ENCODE data around the gene CYS1. TPM values are rescaled to one million over a fixed set of nuclear protein-coding genes. Genes with fewer than 3 reads are reported as not detected.

Gene CYS1
- polyA plus RNA-seq, 3 donors: not detected

- Histone ChIP-seq H3K4me3 (replicated peaks in 1 of 3; ENCODE audit: low read depth in 2 of 3, low read length in 3 of 3) (peak overlapping the region; percentile 53 to 87 (median 58)), H3K4me1 (ENCODE audit: control insufficient read depth in 1 of 2, insufficient read depth in 2 of 2, low read length in 2 of 2) (peaks cover 72 to 89% of the 10 kb centered on the region in 2 donors), H2AFZ (ENCODE audit: insufficient read depth, low read depth, low read length, poor library complexity, severe bottlenecking) (peak overlapping the region; percentile 90), H4K20me1 (ENCODE audit: insufficient read depth, low read length) (no peaks in the 10 kb centered on the region), H3K9me3 (replicated peaks in 1 of 2; ENCODE audit: control insufficient read depth in 1 of 2, insufficient read depth in 1 of 2, low read length in 2 of 2) (no peaks in the 10 kb centered on the region), H3K27ac (ENCODE audit: low read depth in 1 of 2, low read length in 2 of 2) (peak overlapping the region; percentile 63 to 86), H3K27me3 (ENCODE audit: control insufficient read depth in 2 of 2, insufficient read depth in 2 of 2, low read length in 2 of 2) (no peaks in the 10 kb centered on the region), H3K4me2 (replicated peaks; ENCODE audit: extremely low read depth, low read length, poor library complexity, severe bottlenecking) (peak overlapping the region; percentile 88), H3K36me3 (replicated peaks in 1 of 2; ENCODE audit: control insufficient read depth in 1 of 2, insufficient read depth in 2 of 2, low read length in 2 of 2) (no peaks in the 10 kb centered on the region), H3K9ac (ENCODE audit: insufficient read depth, low read length, poor library complexity, severe bottlenecking) (peak overlapping the region; percentile 69), H3K79me2 (ENCODE audit: insufficient read depth, low read length) (peaks cover 75% of the 10 kb centered on the region)
- no peak for DNase-seq
- 62% methylated on average over 7 of the region's 14 CpGs for WGBS (ENCODE audit: insufficient coverage)
- no peak for TF ChIP-seq CTCF (IDR thresholded peaks at IDR 0.05)
- peak overlapping the region; percentile 95 to 98 for H3K4me3 Mint-ChIP-seq
- peak overlapping the region; percentile 30 to 99 (median 96) for H3K27ac Mint-ChIP-seq
- peaks cover 57% of the 10 kb centered on the region for H3K4me1 Mint-ChIP-seq
- intact Hi-C loops (cut with micrococcal nuclease): loop anchor here (5.0 to 10.0 kb wide), 6 partner anchors 135 to 328 kb away; partner anchors contain the start of genes HPCAL1 (in 2 of the 2) and ODC1 (in 1 of the 2)
- H3K36me3 Mint-ChIP-seq: no peaks in the 10 kb centered on the region
- no peaks in the 10 kb centered on the region for H3K9me3 Mint-ChIP-seq
- peaks cover 0 to 3% (median 0%) of the 10 kb centered on the region in 3 donors for H3K27me3 Mint-ChIP-seq (ENCODE audit: low read depth in 3 of 3)
Measured at GRCh38 chr2:10119601-10120157, 39.5 kb upstream of the CYS1 start.

- no peak for TF ChIP-seq CTCF (IDR thresholded peaks at IDR 0.05)
- Histone ChIP-seq H3K9me3 (replicated peaks in 1 of 2; ENCODE audit: control insufficient read depth in 1 of 2, insufficient read depth in 1 of 2, low read length in 2 of 2) (no peaks in the 10 kb centered on the region), H2AFZ (ENCODE audit: insufficient read depth, low read depth, low read length, poor library complexity, severe bottlenecking) (no peak overlapping the region), H3K4me1 (ENCODE audit: control insufficient read depth in 1 of 2, insufficient read depth in 2 of 2, low read length in 2 of 2) (peaks cover 66 to 82% of the 10 kb centered on the region in 2 donors), H3K36me3 (replicated peaks in 1 of 2; ENCODE audit: control insufficient read depth in 1 of 2, insufficient read depth in 2 of 2, low read length in 2 of 2) (no peaks in the 10 kb centered on the region), H3K4me3 (replicated peaks in 1 of 3; ENCODE audit: low read depth in 2 of 3, low read length in 3 of 3) (no peak overlapping the region), H4K20me1 (ENCODE audit: insufficient read depth, low read length) (no peaks in the 10 kb centered on the region), H3K4me2 (replicated peaks; ENCODE audit: extremely low read depth, low read length, poor library complexity, severe bottlenecking) (no peak overlapping the region), H3K79me2 (ENCODE audit: insufficient read depth, low read length) (peaks cover 68% of the 10 kb centered on the region), H3K27ac (ENCODE audit: low read depth in 1 of 2, low read length in 2 of 2) (no peak overlapping the region), H3K27me3 (ENCODE audit: control insufficient read depth in 2 of 2, insufficient read depth in 2 of 2, low read length in 2 of 2) (no peaks in the 10 kb centered on the region), H3K9ac (ENCODE audit: insufficient read depth, low read length, poor library complexity, severe bottlenecking) (no peak overlapping the region)
- DNase-seq: no peak
- Mint-ChIP-seq H3K27me3 (ENCODE audit: low read depth in 3 of 3) (peaks cover 0 to 3% (median 0%) of the 10 kb centered on the region in 3 donors), H3K36me3 (no peaks in the 10 kb centered on the region), H3K4me3 (no peak overlapping the region), H3K9me3 (no peaks in the 10 kb centered on the region), H3K27ac (peak overlapping the region in 3 of 7 donors; percentile 14 to 58 (median 26)), H3K4me1 (peaks cover 50% of the 10 kb centered on the region)
- no CpG with 5 or more reads among the region's 3 CpGs for WGBS (ENCODE audit: insufficient coverage)
- intact Hi-C loops (cut with micrococcal nuclease): loop anchor here in 1 of 2 donors (10.0 kb wide), 1 partner anchor 134 kb away; no protein-coding TSS in a partner anchor
Measured at GRCh38 chr2:10119027-10119325, 38.8 kb upstream of the CYS1 start.

Measured in CD14-positive monocyte (primary cell).